ENCODE measurements around the gene NKAIN2.

DNA sequence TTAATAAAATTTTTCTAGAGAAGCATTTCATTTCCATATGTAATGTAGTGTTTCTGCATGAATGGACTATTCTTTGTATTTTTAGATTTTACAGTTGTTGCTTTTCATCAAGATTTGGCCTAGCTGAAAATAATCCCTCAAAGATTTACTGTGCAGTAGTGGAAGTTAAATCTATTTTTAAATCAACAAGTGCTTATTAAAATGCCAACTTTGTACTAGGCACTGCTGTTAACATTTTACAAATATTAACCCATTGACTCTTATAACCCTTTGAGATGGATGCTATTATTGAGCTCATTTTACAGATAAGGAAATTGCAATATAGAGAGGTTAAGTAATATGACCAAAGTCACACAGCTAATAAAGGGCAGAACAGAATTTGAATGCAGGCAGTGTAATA, 274.5 kb downstream of the NKAIN2 start:
- TF ChIP-seq, protein P1, sequence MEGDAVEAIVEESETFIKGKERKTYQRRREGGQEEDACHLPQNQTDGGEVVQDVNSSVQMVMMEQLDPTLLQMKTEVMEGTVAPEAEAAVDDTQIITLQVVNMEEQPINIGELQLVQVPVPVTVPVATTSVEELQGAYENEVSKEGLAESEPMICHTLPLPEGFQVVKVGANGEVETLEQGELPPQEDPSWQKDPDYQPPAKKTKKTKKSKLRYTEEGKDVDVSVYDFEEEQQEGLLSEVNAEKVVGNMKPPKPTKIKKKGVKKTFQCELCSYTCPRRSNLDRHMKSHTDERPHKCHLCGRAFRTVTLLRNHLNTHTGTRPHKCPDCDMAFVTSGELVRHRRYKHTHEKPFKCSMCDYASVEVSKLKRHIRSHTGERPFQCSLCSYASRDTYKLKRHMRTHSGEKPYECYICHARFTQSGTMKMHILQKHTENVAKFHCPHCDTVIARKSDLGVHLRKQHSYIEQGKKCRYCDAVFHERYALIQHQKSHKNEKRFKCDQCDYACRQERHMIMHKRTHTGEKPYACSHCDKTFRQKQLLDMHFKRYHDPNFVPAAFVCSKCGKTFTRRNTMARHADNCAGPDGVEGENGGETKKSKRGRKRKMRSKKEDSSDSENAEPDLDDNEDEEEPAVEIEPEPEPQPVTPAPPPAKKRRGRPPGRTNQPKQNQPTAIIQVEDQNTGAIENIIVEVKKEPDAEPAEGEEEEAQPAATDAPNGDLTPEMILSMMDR (IDR thresholded peaks at IDR 0.05; ENCODE audit: insufficient read depth, low read length, poor library complexity, severe bottlenecking) = no peak
- no peak for TF ChIP-seq EZH2phosphoT487 (conservative IDR thresholded peaks at IDR 0.05; ENCODE audit: low read length)
